Prostate gland (tissue), 2 donors: ENCODE measurements around the gene CKAP4.

ENCODE experiments used
- POLR2A ChIP-seq: fragments of 450-650 bp; IDR thresholded peaks from one replicate; pipeline ENCODE4 v1.6.1; 2016; ENCODE audit warnings: antibody characterized with exemption, mild to moderate bottlenecking
- POLR2AphosphoS5 ChIP-seq: sonication (generic); formaldehyde crosslinking; IDR thresholded peaks from one replicate; pipeline ENCODE4 v1.6.1; 2017; ENCODE audit warnings: antibody characterized with exemption
- TF ChIP-seq, protein P1 (sequence below), 4 experiments: fragments of 200-600 bp in 2 of 4; fragments of 450-650 bp in 2 of 4; sonication (generic) in 2 of 4; IDR thresholded peaks; 1 replicate in 3 of 4; 2 replicates in 1 of 4; pipeline ENCODE4 v1.5.1; 2016 to 2019; ENCODE audit warnings: antibody characterized with exemption in 4 of 4, mild to moderate bottlenecking in 2 of 4, moderate library complexity in 2 of 4

DNA sequence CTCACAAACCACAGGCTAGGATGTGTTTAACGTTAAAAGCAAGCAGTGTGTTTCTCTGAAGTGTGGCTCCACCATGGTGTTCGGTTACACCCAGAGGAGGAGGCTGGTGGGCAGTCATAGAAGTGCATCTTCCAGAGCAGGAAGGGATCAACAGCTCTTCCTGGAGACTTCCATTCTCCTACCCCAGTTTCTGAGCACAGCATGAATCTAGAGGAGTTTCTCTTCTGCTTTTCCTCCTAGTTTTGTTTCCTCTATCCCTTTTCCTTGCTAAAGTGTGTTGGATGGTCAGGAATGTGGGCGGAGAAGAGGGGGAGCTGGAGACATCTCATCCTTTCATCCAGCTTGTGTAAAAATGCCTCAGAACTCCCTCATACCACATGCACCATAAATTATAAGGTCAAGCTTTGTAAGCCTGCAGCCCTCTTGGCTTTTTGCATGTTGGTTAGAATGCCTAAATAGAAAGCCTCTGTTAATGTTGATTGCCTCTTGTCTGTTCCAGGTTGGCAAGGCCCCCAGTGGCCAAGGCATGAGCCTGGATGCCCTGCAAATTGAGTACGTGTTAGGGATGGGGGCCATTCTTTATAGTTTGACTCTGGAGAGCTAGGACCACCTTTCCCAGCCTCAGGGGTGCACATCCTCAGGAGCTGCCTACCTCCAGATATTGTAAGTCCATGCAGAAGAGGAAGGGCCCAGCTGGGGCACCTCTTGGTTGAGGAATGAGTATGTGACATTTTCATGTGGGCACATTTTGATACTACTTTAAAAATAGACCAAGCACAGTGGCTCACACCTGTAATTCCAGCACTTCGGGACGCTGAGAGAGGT, 4.0 kb upstream of the CKAP4 start:
- TF ChIP-seq POLR2AphosphoS5 (no peak), POLR2A (no peak)
- TF ChIP-seq, protein P1, sequence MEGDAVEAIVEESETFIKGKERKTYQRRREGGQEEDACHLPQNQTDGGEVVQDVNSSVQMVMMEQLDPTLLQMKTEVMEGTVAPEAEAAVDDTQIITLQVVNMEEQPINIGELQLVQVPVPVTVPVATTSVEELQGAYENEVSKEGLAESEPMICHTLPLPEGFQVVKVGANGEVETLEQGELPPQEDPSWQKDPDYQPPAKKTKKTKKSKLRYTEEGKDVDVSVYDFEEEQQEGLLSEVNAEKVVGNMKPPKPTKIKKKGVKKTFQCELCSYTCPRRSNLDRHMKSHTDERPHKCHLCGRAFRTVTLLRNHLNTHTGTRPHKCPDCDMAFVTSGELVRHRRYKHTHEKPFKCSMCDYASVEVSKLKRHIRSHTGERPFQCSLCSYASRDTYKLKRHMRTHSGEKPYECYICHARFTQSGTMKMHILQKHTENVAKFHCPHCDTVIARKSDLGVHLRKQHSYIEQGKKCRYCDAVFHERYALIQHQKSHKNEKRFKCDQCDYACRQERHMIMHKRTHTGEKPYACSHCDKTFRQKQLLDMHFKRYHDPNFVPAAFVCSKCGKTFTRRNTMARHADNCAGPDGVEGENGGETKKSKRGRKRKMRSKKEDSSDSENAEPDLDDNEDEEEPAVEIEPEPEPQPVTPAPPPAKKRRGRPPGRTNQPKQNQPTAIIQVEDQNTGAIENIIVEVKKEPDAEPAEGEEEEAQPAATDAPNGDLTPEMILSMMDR (IDR thresholded peaks at IDR 0.05), result no peak
